ENCODE measurements around the gene SPATA2. TPM values are rescaled to one million over a fixed set of nuclear protein-coding genes. Genes with fewer than 3 reads are reported as not detected.

The SPATA2 gene
- total RNA-seq, 1 donor from 2014 or later = 3.2 TPM

DNA sequence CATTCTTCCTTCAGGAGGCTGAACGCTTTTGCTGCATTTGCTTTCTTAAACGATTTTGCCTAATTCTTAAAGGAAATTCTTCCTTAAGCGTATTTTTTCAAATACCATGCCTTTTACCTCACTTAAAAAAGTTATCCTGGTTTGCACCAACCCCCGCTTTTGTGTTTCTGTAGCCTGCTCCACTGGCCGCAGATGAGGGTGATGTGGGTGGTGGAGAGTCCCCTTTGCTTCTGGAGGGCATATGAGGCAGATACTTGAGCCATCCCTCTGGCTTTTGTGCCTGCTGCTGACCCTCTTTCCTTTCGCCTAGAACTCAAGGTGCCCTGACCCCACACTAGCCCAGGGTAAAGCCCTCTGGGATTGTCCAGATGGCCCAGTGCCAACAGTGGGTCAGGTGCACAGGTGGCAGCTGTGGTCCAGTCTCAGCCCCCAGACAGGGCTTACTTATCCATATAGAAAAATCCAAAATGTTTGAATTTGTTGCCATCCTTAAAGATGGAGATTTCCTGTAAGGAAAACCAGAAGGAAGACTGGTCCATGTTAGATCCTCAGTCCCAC is 43.9 kb downstream of the SPATA2 start:
- DNase-seq (ENCODE audit: low read depth) = no peak
- no peak overlapping the region for H3K4me3 ChIP-seq (ENCODE audit: low read depth, low read length)
- TF ChIP-seq, protein P1, sequence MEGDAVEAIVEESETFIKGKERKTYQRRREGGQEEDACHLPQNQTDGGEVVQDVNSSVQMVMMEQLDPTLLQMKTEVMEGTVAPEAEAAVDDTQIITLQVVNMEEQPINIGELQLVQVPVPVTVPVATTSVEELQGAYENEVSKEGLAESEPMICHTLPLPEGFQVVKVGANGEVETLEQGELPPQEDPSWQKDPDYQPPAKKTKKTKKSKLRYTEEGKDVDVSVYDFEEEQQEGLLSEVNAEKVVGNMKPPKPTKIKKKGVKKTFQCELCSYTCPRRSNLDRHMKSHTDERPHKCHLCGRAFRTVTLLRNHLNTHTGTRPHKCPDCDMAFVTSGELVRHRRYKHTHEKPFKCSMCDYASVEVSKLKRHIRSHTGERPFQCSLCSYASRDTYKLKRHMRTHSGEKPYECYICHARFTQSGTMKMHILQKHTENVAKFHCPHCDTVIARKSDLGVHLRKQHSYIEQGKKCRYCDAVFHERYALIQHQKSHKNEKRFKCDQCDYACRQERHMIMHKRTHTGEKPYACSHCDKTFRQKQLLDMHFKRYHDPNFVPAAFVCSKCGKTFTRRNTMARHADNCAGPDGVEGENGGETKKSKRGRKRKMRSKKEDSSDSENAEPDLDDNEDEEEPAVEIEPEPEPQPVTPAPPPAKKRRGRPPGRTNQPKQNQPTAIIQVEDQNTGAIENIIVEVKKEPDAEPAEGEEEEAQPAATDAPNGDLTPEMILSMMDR (conservative IDR thresholded peaks at IDR 0.05; ENCODE audit: low read depth, low read length) = no peak

GRCh38 chr20:49870261-49870660 is 45.1 kb downstream of the SPATA2 start:
- TF ChIP-seq, protein P1 (conservative IDR thresholded peaks at IDR 0.05; ENCODE audit: low read depth, low read length) = no peak
- no peak overlapping the region for H3K4me3 ChIP-seq (ENCODE audit: low read depth, low read length)
- no peak for DNase-seq (ENCODE audit: low read depth)

DNA sequence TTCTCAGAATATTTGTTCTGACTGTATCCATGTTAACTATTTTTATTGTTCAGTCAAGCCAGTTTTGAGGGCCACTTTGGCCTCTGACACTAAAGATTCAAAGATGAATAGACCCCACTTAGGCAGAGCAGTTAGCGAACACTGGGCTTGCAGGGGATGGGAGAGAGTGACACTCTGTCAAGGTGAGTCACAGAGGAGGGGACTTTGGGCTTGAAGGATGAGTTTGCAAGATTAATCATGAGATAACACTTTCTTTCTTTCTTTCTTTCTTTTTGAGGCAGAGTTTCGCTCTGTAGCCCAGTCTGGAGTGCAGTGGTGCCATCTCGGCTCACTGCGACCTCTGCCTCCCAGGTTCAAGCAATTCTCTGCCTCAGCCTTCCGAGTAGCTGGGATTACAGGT is 46.4 kb downstream of the SPATA2 start:
- no peak overlapping the region for H3K4me3 ChIP-seq (ENCODE audit: low read depth, low read length)
- DNase-seq (ENCODE audit: low read depth) = no peak
- TF ChIP-seq, protein P1 (conservative IDR thresholded peaks at IDR 0.05; ENCODE audit: low read depth, low read length) = no peak

- TF ChIP-seq, protein P1 (conservative IDR thresholded peaks at IDR 0.05; ENCODE audit: low read depth, low read length) = no peak
- DNase-seq (ENCODE audit: low read depth) = no peak
- no peak overlapping the region for H3K4me3 ChIP-seq (ENCODE audit: low read depth, low read length)
Measured at GRCh38 chr20:49868538-49868937, 46.8 kb downstream of the SPATA2 start.

DNA sequence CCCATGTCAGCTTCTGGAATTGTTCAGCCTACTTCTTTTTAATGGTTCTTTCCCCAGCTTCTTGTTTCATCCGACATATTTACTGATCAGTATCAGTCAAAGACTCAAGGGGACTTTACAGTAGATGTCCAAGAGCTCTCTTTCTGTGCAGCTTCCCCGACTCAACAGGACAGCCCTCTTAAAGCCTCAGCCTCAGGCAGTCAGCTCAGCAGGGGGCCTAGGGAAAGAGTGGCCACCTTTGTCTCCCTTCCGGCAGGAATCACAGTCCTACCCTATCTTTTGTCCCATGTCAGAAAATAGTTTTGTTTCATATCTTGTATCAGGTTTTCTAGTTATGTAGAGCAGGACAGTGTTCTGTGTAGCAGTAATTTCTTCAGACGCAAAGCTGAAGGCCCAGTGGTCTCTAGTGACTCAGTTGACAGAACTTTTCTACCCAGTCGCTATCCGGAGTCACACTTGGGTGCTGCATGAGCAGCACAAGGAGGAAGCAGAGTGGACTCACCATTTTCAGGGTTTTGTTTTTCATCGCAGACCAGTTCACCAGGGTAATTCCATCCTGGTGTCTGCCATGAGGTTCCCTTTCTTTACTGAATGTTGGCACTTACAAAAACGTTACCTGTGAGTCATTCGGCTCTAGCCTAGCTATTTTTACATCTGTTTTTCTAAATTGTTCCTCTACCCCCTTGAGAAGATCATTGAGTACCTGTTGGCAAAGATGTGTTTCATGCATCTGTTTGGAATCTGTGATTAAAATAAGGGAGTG is 47.7 kb downstream of the SPATA2 start:
- H3K4me3 ChIP-seq (ENCODE audit: low read depth, low read length) = no peak overlapping the region

DNA sequence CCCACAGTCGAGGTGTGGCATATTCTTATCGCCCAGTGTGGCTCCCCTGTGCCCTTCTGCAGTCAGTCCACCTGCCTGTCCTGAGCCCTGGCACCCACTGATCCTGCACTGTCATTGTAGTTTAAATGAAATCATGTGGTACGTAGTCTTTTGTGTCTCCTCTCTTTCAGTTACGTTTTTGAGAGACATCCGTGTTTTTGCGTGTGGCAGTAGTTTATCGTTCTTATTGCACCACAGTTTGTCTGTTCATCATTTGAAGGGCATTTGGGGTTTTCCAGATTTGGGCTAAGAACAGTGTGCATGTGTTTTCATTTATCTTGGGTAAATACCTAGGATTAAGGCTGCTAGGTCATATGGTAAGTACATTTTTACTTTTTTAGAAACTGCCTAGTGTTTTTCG is 49.3 kb downstream of the SPATA2 start:
- no peak for DNase-seq (ENCODE audit: low read depth)
- TF ChIP-seq, protein P1 (conservative IDR thresholded peaks at IDR 0.05; ENCODE audit: low read depth, low read length) = no peak
- no peak overlapping the region for H3K4me3 ChIP-seq (ENCODE audit: low read depth, low read length)

More for the DNA sequence above, 47.7 kb downstream of the SPATA2 start:
- TF ChIP-seq, protein P1 (conservative IDR thresholded peaks at IDR 0.05; ENCODE audit: low read depth, low read length) = no peak
- DNase-seq (ENCODE audit: low read depth) = no peak

- DNase-seq (ENCODE audit: low read depth) = no peak
Measured at GRCh38 chr20:49865559-49865958, 49.8 kb downstream of the SPATA2 start.

More at GRCh38 chr20:49865559-49865958, 49.8 kb downstream of the SPATA2 start:
- no peak overlapping the region for H3K4me3 ChIP-seq (ENCODE audit: low read depth, low read length)
- TF ChIP-seq, protein P1 (conservative IDR thresholded peaks at IDR 0.05; ENCODE audit: low read depth, low read length) = no peak
